ENCODE data around the gene PFDN1. TPM values are rescaled to one million over a fixed set of nuclear protein-coding genes. Genes with fewer than 3 reads are reported as not detected.

The PFDN1 gene, protein sequence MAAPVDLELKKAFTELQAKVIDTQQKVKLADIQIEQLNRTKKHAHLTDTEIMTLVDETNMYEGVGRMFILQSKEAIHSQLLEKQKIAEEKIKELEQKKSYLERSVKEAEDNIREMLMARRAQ
- total RNA-seq, result 159 and 173 TPM in 2 replicates

DNA sequence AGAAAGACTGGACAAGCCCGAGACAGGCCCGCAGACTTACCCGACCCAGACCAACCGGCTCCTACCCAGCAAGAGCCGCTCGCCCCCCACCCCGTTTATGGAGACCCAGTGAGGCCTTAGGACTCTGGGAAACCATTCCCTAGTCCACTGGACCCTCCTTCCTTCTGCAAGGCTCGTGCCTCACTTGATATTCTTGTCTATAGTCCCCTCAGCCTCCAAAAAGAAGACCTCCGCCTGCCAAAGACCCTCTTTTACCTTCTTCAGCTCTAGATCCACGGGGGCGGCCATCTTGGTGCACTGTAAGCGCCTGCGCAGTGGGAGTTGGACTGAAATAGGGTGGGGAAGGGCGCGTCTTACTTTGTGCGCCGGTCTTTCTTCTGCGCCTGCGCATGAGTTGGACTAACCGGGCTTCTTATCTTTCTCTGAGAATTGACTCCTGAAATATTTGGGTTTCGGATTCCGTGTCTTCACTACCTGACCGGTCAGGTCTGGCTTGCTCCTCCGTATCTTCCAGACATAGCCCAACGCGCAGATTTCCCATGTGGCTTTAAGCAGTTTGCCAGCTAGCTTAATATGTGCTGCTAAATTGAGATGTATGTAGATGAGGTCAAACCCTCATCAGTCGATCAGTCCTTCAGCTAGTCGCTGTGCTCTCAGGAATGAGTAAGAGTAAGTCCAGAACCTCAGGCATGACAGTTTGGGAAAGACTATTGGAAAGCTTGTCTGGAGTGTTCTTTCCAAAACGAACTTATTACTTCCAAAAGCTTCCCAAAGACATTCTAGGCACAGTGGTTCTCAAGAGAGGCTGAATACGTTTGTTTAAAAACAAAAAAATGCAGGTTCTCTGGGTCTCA lies at the start of gene PFDN1:
Gene PFDN1, minus strand, starts transcription at position 316 of the 854 bp plus-strand sequence. Its CDS starts 28 bp downstream, at position 288.
- peak; percentile 75 for DNase-seq (ENCODE audit: low read depth)
- H3K4me3 ChIP-seq (ENCODE audit: low read depth, low read length), result peak within 1 kb of the TSS; percentile 73
- TF ChIP-seq, protein P1, sequence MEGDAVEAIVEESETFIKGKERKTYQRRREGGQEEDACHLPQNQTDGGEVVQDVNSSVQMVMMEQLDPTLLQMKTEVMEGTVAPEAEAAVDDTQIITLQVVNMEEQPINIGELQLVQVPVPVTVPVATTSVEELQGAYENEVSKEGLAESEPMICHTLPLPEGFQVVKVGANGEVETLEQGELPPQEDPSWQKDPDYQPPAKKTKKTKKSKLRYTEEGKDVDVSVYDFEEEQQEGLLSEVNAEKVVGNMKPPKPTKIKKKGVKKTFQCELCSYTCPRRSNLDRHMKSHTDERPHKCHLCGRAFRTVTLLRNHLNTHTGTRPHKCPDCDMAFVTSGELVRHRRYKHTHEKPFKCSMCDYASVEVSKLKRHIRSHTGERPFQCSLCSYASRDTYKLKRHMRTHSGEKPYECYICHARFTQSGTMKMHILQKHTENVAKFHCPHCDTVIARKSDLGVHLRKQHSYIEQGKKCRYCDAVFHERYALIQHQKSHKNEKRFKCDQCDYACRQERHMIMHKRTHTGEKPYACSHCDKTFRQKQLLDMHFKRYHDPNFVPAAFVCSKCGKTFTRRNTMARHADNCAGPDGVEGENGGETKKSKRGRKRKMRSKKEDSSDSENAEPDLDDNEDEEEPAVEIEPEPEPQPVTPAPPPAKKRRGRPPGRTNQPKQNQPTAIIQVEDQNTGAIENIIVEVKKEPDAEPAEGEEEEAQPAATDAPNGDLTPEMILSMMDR (conservative IDR thresholded peaks at IDR 0.05; ENCODE audit: low read depth, low read length), result no peak

GRCh38 chr5:140351609-140352334 lies 48.9 kb upstream of the PFDN1 start:
- TF ChIP-seq, protein P1 (conservative IDR thresholded peaks at IDR 0.05; ENCODE audit: low read depth, low read length), result peak; percentile 90
- no peak for DNase-seq (ENCODE audit: low read depth)

DNA sequence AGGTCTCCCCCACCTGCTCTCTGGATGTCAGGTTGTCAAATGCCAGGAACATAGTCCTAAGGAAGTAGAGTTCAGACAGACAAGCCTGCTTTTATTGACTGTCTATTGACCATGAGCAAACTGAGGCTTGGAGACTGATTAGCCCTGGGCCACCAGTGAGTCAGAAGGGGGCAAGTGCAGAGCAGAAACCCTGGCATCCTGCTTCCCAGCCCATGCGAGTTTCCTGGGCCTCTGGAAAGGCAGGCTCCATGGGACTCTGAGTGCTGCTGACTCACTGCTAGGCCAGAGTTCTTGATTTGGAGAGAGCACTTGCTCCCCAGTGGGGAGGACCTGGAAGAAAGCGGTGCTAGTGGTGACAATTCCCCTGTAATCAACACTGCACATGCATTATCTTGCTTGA lies 46.3 kb upstream of the PFDN1 start:
- H3K4me3 ChIP-seq (ENCODE audit: low read depth, low read length), result no peak overlapping the region
- no peak for DNase-seq (ENCODE audit: low read depth)
- TF ChIP-seq, protein P1 (conservative IDR thresholded peaks at IDR 0.05; ENCODE audit: low read depth, low read length), result no peak

More at GRCh38 chr5:140351609-140352334, 48.9 kb upstream of the PFDN1 start:
- H3K4me3 ChIP-seq (ENCODE audit: low read depth, low read length), result no peak overlapping the region

GRCh38 chr5:140348104-140348503 lies 45.2 kb upstream of the PFDN1 start:
- DNase-seq (ENCODE audit: low read depth), result no peak
- TF ChIP-seq, protein P1 (conservative IDR thresholded peaks at IDR 0.05; ENCODE audit: low read depth, low read length), result no peak
- no peak overlapping the region for H3K4me3 ChIP-seq (ENCODE audit: low read depth, low read length)

DNA sequence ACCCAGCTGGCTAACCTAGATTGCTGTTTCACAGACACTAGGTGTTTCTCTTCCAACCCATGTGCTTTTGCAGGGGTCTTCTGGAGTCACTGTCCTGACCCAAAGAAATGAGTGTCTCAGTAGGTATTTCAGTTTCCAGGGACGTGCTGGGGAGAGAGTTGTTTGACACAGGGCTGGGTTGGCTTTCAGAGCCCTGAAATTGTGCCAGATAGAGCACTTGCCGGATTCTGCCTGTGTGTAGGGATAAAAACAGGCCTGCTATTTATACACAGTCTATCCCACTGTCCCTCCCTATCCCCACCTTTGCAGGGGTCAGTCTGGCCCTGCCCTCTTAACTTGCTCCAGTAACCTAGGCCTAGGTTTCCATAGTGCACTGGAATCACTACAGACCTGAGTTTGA lies 44.5 kb upstream of the PFDN1 start:
- DNase-seq (ENCODE audit: low read depth), result no peak
- TF ChIP-seq, protein P1 (conservative IDR thresholded peaks at IDR 0.05; ENCODE audit: low read depth, low read length), result no peak
- H3K4me3 ChIP-seq (ENCODE audit: low read depth, low read length), result no peak overlapping the region

DNA sequence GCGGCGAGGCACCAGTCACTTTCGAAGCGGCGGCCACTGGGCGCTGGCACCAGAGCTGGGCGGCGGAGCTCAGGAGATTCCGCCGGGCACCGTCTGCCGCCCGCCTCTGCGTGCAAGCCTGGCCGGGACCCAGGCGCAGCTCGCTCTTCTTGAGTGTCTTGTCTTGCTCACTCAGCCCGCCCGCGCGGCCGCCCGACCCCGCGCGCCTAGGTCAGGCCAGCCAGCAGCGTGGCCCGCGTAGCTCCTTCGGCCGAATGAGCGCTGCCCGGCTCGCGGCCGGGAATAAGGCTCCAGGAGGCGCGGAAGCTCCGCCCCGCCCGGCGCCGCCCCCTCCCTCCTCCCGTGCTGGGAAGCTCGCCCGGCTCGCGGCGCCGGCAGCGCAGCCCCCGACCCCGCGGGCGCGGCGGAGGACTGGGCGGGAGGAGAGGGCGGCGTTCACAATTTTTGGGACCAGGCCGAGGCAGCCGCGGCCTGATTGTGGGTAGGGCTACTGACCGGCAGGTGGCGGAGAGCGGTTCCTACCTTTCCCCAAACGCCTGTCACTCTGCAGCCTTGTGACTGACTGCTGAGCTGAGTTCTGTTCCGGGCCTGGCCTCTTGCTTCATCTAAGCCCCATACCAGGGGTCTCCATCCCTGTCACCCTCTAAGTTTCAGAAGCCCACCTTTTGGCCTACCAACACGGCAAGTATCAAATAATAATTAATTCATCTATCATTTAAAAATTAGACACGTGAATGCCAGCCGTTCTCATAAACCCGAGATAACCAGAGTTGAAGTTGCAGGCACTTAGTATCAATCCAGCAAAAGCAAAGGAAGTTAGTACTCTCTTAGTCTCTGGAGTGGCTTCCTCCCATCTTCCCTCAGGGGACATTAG lies 43.7 kb upstream of the PFDN1 start, which contains the start of gene HBEGF:
Gene HBEGF, minus strand, starts transcription at position 256 of the 874 bp plus-strand sequence. CDS start 275 bp downstream, outside the sequence.
- TF ChIP-seq, protein P1 (conservative IDR thresholded peaks at IDR 0.05; ENCODE audit: low read depth, low read length), result peak; percentile 50
- no peak for DNase-seq (ENCODE audit: low read depth)
- H3K4me3 ChIP-seq (ENCODE audit: low read depth, low read length), result peak within 1 kb of the TSS; percentile 76

Measured in epithelial cell of proximal tubule (primary cell).